GM18517 (cell line): ENCODE data around the gene INPP4A.
A peak's percentile ranks its signal among the peaks of the same experiment; 100 is the strongest.

Experiments used
- ATAC-seq: cut with Tn5 transposase; IDR thresholded peaks from one replicate; pipeline ENCODE4 v1.9.1; 2021; ENCODE audit warnings: mild to moderate bottlenecking, moderate library complexity; ENCODE audit not compliant: unreplicated experiment

The INPP4A gene

GRCh38 chr2:98459496-98460175 lies 15.0 kb downstream of the INPP4A start:
- ATAC-seq, result no peak

DNA sequence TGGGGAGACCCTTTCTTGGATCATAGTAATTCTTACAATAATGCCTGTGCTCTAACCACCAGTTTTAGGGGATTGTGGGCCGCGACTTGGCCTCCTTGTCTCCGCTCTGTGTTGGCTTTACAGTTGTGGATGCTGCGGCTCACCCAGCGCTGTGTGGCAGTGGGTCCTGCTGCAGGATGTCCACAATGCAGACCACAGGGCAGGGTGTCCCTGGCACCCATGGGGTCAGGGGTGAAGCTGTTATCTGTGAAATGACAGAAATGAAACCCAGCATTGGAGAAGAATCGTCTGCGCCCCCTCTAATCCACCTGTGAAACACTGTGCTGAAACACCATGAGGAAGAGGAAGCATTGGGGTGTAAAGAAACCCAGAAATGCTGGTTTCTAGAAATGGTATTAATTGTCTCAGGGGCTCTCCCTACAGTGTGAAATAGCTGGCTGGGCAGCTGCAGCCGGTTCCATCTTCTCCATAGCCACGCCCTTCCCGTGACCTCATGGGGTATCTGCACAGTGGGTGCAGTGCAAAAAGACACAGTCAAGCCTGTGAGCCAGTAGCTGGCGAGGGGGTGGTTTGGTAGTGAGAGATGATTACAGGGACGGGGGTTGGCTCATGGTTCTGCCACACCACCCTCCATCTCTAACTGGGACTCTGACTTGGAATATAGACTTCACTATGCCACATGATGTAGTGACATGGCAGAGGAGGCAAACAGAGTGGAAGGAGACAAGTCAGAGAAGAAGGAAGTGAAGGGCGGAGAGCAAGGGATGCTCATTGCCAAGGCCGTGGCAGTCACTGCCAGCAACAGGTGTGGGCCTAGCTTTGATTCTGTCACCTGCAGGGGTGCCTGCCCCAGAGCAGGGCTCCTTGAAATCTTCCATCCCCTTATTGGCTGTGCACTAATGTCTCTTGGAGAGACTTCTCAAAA lies 16.2 kb downstream of the INPP4A start:
- peak; percentile 72 for ATAC-seq

- ATAC-seq, result no peak
Measured at GRCh38 chr2:98461498-98462049, 16.9 kb downstream of the INPP4A start.

DNA sequence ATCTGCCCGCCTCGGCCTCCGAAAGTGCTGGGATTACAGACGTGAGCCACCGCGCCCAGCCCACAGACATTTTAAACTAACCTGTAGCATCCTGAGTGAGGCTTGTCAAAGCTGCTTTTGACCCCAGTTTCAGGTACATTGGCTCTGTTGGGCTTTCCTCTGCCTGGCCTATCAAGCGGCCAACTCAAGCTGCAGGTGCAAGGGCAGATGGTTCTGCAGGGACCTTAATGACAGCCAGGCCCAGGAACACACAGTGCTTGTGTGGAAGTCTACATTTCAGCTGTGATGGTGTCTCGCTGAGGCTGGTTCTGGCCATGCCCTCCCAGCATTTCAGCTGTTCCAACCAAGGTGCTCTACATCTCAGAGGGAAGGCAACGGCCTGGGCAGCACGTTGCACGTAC lies 18.4 kb downstream of the INPP4A start:
- no peak for ATAC-seq

- no peak for ATAC-seq
Measured at GRCh38 chr2:98463551-98463971, 18.9 kb downstream of the INPP4A start.

DNA sequence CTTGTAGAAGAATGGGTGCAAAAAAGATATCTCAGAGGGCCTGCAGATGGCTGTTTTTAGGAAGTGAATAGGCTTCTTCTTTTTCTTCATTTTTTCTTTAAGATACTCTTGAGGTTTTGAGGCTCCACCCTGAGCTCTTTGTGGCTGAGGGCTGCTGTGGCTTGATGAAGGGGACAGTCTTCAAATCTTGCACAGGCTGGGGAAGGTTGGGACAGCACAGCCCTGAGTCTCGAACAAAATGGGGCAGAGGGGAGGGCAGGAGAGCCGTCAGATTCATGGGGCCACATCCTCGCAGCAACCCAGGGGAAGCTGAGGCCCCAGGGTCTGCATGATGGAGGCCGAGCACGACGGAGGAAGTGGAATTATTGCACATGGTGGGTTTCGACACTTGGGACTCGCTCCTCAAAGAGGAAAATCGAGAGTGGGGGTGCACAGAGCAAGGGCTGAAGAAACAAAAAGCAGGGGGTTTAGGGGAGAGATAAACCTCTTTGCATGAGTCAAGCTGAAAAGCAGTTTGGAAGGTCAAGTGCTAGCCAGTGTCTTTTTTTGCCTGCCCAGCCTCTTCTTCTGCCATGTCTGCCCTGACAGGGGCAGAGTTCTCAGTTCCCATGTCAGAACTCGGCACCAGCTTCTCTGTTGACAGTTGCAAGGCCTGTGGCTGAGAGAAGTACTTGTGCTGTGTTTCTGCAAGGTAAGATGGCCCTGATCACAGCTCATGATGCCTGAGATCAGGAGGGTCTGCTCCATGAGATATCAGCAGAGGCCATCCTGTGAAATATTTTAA lies 19.5 kb downstream of the INPP4A start:
- peak; percentile 0 for ATAC-seq

- peak; percentile 39 for ATAC-seq
Measured at GRCh38 chr2:98464772-98465310, 20.2 kb downstream of the INPP4A start.

DNA sequence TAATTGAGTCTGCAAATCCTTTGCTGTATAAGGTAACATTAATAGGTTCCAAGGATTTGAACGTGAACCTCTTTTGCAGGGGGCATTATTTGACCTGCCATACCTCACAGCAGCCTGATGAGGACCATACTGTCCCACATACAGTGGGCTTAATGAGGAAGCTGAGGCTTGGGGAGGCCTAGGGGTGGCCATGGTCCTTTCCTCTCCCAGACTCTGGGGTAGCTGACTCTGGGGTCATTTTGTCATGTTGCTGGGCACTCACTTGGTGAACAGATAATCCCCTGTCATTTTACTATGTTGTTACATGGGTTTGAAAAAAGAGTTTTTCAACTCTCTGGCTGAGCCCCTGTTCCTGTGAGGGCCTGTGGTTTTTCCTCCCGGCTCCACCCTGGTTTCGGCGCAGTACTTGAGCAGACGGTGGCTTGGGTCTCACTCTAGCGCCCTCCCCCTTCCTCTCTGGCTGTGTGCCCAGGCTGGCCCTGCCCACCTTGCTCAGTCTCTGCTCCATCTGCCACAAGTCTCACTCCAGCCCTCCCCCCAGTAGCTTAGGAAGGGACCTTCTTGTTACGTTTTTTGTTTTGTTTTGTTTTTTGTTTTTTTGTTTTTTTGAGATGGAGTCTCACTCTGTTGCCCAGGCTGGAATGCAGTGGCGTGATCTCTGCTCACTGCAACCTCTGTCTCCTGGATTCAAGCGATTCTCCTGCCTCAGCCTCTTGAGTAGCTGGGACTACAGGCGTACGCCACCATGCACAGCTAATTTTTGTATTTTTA lies 21.0 kb downstream of the INPP4A start:
- ATAC-seq, result no peak

- ATAC-seq, result no peak
Measured at GRCh38 chr2:98467082-98467536, 22.5 kb downstream of the INPP4A start.

- no peak for ATAC-seq
Measured at GRCh38 chr2:98467652-98468051, 23.0 kb downstream of the INPP4A start.

DNA sequence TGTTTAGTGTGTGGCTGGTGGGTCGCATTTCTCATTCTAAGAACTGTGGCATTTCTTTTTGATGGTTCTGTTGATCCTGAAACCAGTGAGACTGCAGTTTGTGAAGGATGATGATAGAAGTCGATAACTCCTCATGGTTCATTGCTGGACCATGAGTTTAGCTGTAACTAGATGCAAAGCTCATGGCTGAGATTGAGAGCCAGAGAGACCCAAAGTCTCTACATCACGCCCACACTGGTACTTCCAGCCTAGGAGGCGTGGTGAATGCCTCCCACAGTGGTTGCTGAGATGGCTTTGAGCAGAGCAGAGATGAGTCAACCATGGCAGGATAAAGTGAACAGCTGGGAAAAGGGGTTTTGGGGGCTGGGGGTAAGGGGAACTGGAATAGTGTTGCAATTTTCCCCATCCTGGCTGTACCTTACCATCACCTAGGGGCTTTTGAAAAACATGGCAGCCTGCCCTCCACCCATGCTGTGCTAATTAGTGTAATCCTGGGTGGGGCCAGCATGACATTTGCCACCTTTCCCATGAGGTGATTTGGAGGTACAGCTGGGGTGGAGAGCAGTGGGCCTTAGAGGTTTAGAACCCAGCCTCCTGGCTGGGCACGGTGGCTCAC lies 24.1 kb downstream of the INPP4A start:
- ATAC-seq, result peak; percentile 33

DNA sequence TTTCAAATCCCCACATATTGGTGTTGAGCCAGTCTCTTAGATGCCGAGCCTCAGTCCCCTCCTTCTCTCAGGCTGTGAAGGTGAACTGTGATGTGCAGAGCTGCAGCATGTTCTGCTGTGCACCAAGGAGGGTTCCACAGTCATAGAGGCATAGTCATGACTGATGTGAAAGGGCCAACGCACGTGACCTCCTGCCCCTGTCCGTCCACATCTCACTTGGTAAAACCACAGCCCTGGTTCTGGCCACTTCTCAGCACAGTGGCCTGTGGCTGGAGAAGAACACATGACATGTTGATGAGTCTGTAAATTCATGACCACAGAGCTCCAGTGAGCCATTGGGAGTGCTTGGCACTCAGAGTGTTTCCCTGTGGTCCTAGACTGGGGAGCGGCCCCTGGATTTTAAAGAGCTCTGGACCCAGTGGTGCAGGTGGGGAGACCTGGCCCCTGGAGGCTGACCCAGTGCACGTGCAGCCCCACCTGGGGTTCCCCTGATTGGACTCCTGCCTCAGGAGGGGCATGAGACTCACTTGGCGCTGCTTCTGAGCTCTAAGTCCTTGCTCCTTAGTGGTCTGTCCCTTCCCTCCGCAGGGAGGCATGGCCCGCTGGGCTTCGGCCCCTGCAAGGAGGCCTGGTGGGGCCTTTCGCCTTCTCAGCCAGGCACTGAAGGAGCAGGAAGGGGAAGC lies 25.3 kb downstream of the INPP4A start:
- no peak for ATAC-seq

- ATAC-seq, result no peak
Measured at GRCh38 chr2:98470851-98471255, 26.2 kb downstream of the INPP4A start.

- no peak for ATAC-seq
Measured at GRCh38 chr2:98471402-98472131, 26.9 kb downstream of the INPP4A start.

DNA sequence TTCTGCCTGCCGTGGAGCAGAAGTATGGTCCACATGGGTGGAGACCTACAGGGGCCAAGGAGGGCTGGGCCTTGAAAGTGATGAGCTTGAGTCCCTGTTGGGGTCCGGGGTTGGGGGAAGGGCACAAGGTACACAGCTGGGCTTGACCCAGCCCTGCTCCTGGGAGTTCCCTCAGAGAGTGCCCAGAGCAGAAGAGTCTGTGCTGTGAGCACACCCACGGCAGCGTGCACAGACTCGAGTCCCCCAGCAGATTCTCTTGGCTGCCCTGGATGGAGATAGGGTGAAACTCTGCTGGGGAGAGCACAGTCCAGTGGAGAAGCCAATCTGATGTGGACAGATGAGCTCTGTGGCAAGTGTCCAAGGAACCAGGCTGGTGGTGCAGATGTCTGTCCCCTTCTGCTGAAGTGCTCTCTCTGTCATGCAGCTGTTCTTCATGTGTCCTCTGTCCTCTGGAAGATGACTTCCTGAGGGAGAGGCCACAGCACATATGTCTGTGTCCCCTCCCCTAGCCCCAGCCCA lies 27.5 kb downstream of the INPP4A start:
- no peak for ATAC-seq

GRCh38 chr2:98472961-98473746 lies 28.5 kb downstream of the INPP4A start:
- ATAC-seq, result no peak
